Smooth muscle cell (in vitro differentiated cells): Measurements from ENCODE around the gene RHOBTB3. TPM values are rescaled to one million over a fixed set of nuclear protein-coding genes. Genes with fewer than 3 reads are reported as not detected.
A peak's percentile ranks its signal among the peaks of the same experiment; 100 is the strongest.

ENCODE experiments used
- DNase-seq: peaks from one replicate; lab custom pipeline; 2025; ENCODE audit not compliant: unreplicated experiment; lab: John Stamatoyannopoulos, UW
- H2AFZ ChIP-seq: fragments of 200-600 bp; sonication (generic); 2 replicates; pipeline ENCODE4 v1.6.0; 2016; ENCODE audit warnings: antibody characterized with exemption, low read depth, mild to moderate bottlenecking
- H3F3A ChIP-seq: fragments of 200-600 bp; sonication (generic); 2 replicates; pipeline ENCODE4 v1.6.0; 2017; ENCODE audit warnings: antibody characterized with exemption, low read depth
- H3K27ac ChIP-seq: fragments of 200-600 bp; sonication (generic); 2 replicates; pipeline ENCODE4 v1.5.1; 2016; ENCODE audit warnings: low read depth, mild to moderate bottlenecking
- H3K27me3 ChIP-seq: fragments of 200-600 bp; sonication (generic); 2 replicates; pipeline ENCODE4 v1.6.1; 2016; ENCODE audit warnings: low read depth, mild to moderate bottlenecking
- H3K36me3 ChIP-seq: fragments of 200-600 bp; sonication (generic); 2 replicates; pipeline ENCODE4 v1.5.1; 2016; ENCODE audit warnings: low read depth
- H3K4me1 ChIP-seq: fragments of 200-600 bp; sonication (generic); 2 replicates; pipeline ENCODE4 v1.5.1; 2016; ENCODE audit warnings: low read depth
- H3K4me2 ChIP-seq: fragments of 200-600 bp; sonication (generic); 2 replicates; pipeline ENCODE4 v1.6.0; 2016; ENCODE audit warnings: mild to moderate bottlenecking
- H3K4me3 ChIP-seq: fragments of 200-600 bp; sonication (generic); 2 replicates; pipeline ENCODE4 v1.5.1; 2016; ENCODE audit warnings: mild to moderate bottlenecking
- H3K79me2 ChIP-seq: fragments of 200-600 bp; sonication (generic); 2 replicates; pipeline ENCODE4 v1.6.0; 2016; ENCODE audit warnings: low read depth, mild to moderate bottlenecking
- H3K9ac ChIP-seq: fragments of 200-600 bp; sonication (generic); 2 replicates; pipeline ENCODE4 v1.6.0; 2016; ENCODE audit warnings: low read depth
- H3K9me3 ChIP-seq: fragments of 200-600 bp; sonication (generic); replicated peaks from 2 replicates; pipeline ENCODE4 v1.5.1; 2016; ENCODE audit warnings: low read depth
- H4K20me1 ChIP-seq: fragments of 200-600 bp; sonication (generic); 2 replicates; pipeline ENCODE4 v1.6.0; 2016; ENCODE audit warnings: low read depth
- WGBS: methylation state at CpG from one replicate; pipeline ENCODE4 v1.1.7; 2016; ENCODE audit warnings: low lambda C conversion rate; 5-methylcytosine and 5-hydroxymethylcytosine counted together
- polyA plus RNA-seq: library from polyadenylated mRNA; unstranded; fragments of >200 nt; fragmentation: Nextera tagmentation; extraction: Ambion mirVana; gene quantifications from 2 replicates; pipeline ENCODE4 v1.2.1, GENCODE V29; 2016
- total RNA-seq: library from RNA; depleted of rRNA; stranded (reverse); fragments of >200 nt; gene quantifications from 2 replicates; pipeline ENCODE4 v1.2.3, GENCODE V29; 2014
- TF ChIP-seq, protein P1 (sequence below): fragments of 200-600 bp; sonication (generic); IDR thresholded peaks from 2 replicates; pipeline ENCODE4 v1.5.1; 2017; ENCODE audit warnings: borderline replicate concordance, mild to moderate bottlenecking, antibody characterized with exemption; ENCODE audit not compliant: insufficient read depth, poor library complexity, severe bottlenecking

Gene RHOBTB3
- total and polyA plus RNA-seq, 2 experiments from 2014 or later = 127 to 213 TPM

DNA sequence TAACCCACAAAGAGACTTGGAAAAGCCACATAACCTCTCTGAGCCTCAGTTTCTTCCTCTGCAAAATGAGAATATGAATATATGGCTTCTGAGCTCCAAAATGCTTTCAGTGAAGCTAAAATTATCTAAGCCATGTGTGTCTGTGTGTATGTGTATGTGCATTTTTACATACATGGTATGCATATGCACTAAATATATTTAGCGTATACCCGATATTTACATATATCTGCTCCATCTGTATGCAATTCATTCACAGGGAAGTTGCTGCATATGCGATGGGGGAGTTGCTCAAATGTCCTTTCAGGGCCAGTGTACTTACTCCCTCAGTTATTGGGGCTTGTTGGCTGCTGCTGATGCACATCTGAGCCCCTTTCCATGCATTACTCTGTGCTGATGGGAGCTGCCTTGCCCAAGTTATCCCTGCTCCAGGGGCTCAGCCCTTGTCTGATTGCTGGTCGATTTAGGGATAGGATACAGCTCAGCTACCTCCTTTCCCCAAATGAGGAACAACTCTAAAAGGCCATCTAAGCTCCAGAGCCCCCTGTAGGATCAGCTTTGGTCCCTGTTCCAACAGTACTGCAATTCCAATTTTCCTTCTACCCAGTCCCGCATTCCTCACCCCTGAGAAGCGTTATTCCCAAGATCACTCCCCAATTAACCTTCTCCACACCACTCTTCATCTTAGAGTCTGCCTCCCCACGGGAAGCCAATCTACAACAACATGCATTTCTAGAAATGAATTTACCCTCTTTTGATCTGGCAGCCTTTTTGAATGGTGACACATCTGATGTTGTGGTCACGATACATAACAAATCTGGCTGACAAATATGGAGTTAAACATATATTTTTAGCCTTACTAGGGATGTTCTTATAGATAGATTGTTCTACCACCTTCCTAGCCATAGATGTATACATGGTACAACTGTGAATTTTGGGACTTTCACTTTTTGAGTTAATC lies 15.9 kb downstream of the RHOBTB3 start:
- peaks cover 79% of the 10 kb centered on the region for H3K79me2 ChIP-seq
- no peak overlapping the region for H3K9ac ChIP-seq
- TF ChIP-seq, protein P1, sequence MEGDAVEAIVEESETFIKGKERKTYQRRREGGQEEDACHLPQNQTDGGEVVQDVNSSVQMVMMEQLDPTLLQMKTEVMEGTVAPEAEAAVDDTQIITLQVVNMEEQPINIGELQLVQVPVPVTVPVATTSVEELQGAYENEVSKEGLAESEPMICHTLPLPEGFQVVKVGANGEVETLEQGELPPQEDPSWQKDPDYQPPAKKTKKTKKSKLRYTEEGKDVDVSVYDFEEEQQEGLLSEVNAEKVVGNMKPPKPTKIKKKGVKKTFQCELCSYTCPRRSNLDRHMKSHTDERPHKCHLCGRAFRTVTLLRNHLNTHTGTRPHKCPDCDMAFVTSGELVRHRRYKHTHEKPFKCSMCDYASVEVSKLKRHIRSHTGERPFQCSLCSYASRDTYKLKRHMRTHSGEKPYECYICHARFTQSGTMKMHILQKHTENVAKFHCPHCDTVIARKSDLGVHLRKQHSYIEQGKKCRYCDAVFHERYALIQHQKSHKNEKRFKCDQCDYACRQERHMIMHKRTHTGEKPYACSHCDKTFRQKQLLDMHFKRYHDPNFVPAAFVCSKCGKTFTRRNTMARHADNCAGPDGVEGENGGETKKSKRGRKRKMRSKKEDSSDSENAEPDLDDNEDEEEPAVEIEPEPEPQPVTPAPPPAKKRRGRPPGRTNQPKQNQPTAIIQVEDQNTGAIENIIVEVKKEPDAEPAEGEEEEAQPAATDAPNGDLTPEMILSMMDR = no peak
- H4K20me1 ChIP-seq = peaks cover 37% of the 10 kb centered on the region
- no peaks in the 10 kb centered on the region for H3F3A ChIP-seq
- peaks cover 20% of the 10 kb centered on the region for H3K36me3 ChIP-seq
- H3K9me3 ChIP-seq = no peaks in the 10 kb centered on the region
- H3K4me3 ChIP-seq = no peak overlapping the region
- no peak overlapping the region for H3K4me2 ChIP-seq
- 91% methylated on average over 8 of the region's 8 CpGs for WGBS
- no peaks in the 10 kb centered on the region for H3K27me3 ChIP-seq
- DNase-seq = no peak
- no peak overlapping the region for H2AFZ ChIP-seq
- H3K27ac ChIP-seq = no peak overlapping the region
- H3K4me1 ChIP-seq = no peaks in the 10 kb centered on the region

- H3K9me3 ChIP-seq = no peaks in the 10 kb centered on the region
- H2AFZ ChIP-seq = no peak overlapping the region
- WGBS = 74% methylated on average over 2 of the region's 2 CpGs
- TF ChIP-seq, protein P1 = no peak
- DNase-seq = no peak
- no peak overlapping the region for H3K27ac ChIP-seq
- no peaks in the 10 kb centered on the region for H3F3A ChIP-seq
- no peak overlapping the region for H3K4me2 ChIP-seq
- H3K27me3 ChIP-seq = no peaks in the 10 kb centered on the region
- H3K9ac ChIP-seq = no peak overlapping the region
- H3K36me3 ChIP-seq = peaks cover 20% of the 10 kb centered on the region
- H4K20me1 ChIP-seq = peaks cover 37% of the 10 kb centered on the region
- H3K4me3 ChIP-seq = no peak overlapping the region
- peaks cover 73% of the 10 kb centered on the region for H3K79me2 ChIP-seq
- H3K4me1 ChIP-seq = no peaks in the 10 kb centered on the region
These were observed 17.0 kb downstream of the RHOBTB3 start for GRCh38 chr5:95748133-95748532.

- Histone ChIP-seq H3K9ac (no peak overlapping the region), H3K4me1 (no peaks in the 10 kb centered on the region), H3K9me3 (no peaks in the 10 kb centered on the region), H4K20me1 (peaks cover 17% of the 10 kb centered on the region), H3K4me2 (no peak overlapping the region), H3K36me3 (peaks cover 4% of the 10 kb centered on the region), H3K79me2 (peaks cover 25% of the 10 kb centered on the region), H3K27me3 (no peaks in the 10 kb centered on the region), H3K27ac (no peak overlapping the region), H2AFZ (no peak overlapping the region), H3K4me3 (no peak overlapping the region), H3F3A (peaks cover 10% of the 10 kb centered on the region)
- TF ChIP-seq, protein P1 = no peak
- no peak for DNase-seq
- 85% methylated on average over 2 of the region's 2 CpGs for WGBS
These were observed 23.4 kb downstream of the RHOBTB3 start for GRCh38 chr5:95754545-95754944.

DNA sequence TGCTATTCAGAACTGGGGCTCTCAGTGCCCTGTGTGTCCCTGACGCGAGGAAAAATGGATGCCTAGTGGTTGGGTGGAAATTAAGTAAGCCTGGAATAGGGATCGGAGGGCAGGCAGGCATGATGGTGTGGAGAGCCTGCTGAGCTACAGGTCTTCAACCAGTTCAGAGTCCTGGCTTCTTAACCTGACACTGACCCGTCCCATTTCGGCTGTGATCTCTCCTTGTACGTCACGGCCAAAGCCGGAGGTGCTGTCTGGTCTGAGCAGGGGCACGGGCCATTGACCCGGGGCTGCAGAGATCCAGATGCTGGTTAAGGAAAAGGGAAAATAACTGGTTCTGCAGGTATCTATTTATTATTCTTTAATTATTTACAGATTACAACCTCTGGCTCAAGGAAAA lies 27.9 kb downstream of the RHOBTB3 start:
- no peak overlapping the region for H3K9ac ChIP-seq
- H3K79me2 ChIP-seq = peaks cover 13% of the 10 kb centered on the region
- no peaks in the 10 kb centered on the region for H3K36me3 ChIP-seq
- no peak for DNase-seq
- H3K4me3 ChIP-seq = peak overlapping the region; percentile 13
- peak overlapping the region; percentile 69 for H3K4me2 ChIP-seq
- no peaks in the 10 kb centered on the region for H3K27me3 ChIP-seq
- H2AFZ ChIP-seq = no peak overlapping the region
- H3K9me3 ChIP-seq = no peaks in the 10 kb centered on the region
- H3K4me1 ChIP-seq = peaks cover 7% of the 10 kb centered on the region
- H3F3A ChIP-seq = peaks cover 15% of the 10 kb centered on the region
- peak overlapping the region; percentile 81 for H3K27ac ChIP-seq
- WGBS = 87% methylated on average over 10 of the region's 10 CpGs
- TF ChIP-seq, protein P1 = no peak
- peaks cover 15% of the 10 kb centered on the region for H4K20me1 ChIP-seq
